ENCODE results near the gene BAD. TPM values are rescaled to one million over a fixed set of nuclear protein-coding genes. Genes with fewer than 3 reads are reported as not detected.

The BAD gene
- total RNA-seq, 1 experiment from 2014 or later = 368 TPM

GRCh38 chr11:64267207-64267945 is 17.1 kb downstream of the BAD start:
- Histone ChIP-seq H3K9me2 (replicated peaks; ENCODE audit: low read length) (no peaks in the 10 kb centered on the region), H3K4me2 (ENCODE audit: low read length) (no peak overlapping the region), H3K9me3 (ENCODE audit: low read length) (no peaks in the 10 kb centered on the region), H3K4me1 (ENCODE audit: insufficient read depth, low read length) (peaks cover 35% of the 10 kb centered on the region), H2AFZ (ENCODE audit: low read length) (no peak overlapping the region), H3F3A (ENCODE audit: low read length, unreplicated experiment) (no peaks in the 10 kb centered on the region), H3K27ac (ENCODE audit: low read length) (no peak overlapping the region), H3K79me2 (ENCODE audit: low read length) (peaks cover 11% of the 10 kb centered on the region; the same call in 1 of the 2 replicates), H4K20me1 (ENCODE audit: low read length) (no peaks in the 10 kb centered on the region), H3K36me3 (ENCODE audit: low read depth, low read length) (peaks cover 21% of the 10 kb centered on the region; the same call in 1 of the 2 replicates), H3K27me3 (ENCODE audit: low read length) (no peaks in the 10 kb centered on the region), H3K9ac (ENCODE audit: low read length) (no peak overlapping the region), H3K4me3 (ENCODE audit: low read length) (no peak overlapping the region)
- TF ChIP-seq EZH2 (IDR thresholded peaks at IDR 0.05; ENCODE audit: low read length, unreplicated experiment) (no peak), EZH2phosphoT487 (IDR thresholded peaks at IDR 0.05; ENCODE audit: borderline replicate concordance, low read length) (no peak), CTCF (conservative IDR thresholded peaks at IDR 0.05; ENCODE audit: low read depth, low read length) (no peak)
- POLR2A ChIA-PET (ENCODE audit: unreplicated experiment) = no interaction called here
- ATAC-seq (no peak), DNase-seq (no peak)
- CTCF ChIA-PET = no interaction called here
- no TSS peak for BruUV-seq (replicated peaks)
- intact Hi-C loops (cut with micrococcal nuclease) = no loop called here

- Histone ChIP-seq H4K20me1 (ENCODE audit: low read length) (no peaks in the 10 kb centered on the region), H3K27ac (ENCODE audit: low read length) (no peak overlapping the region), H3K4me3 (ENCODE audit: low read length) (no peak overlapping the region), H3K27me3 (ENCODE audit: low read length) (no peaks in the 10 kb centered on the region), H3K9ac (ENCODE audit: low read length) (no peak overlapping the region), H3K4me1 (ENCODE audit: insufficient read depth, low read length) (peaks cover 31% of the 10 kb centered on the region), H2AFZ (ENCODE audit: low read length) (no peak overlapping the region), H3K9me3 (ENCODE audit: low read length) (no peaks in the 10 kb centered on the region), H3K36me3 (ENCODE audit: low read depth, low read length) (peaks cover 25% of the 10 kb centered on the region; the same call in 1 of the 2 replicates), H3K9me2 (replicated peaks; ENCODE audit: low read length) (no peaks in the 10 kb centered on the region), H3K79me2 (ENCODE audit: low read length) (peaks cover under 1% of the 10 kb centered on the region; the same call in 1 of the 2 replicates), H3K4me2 (ENCODE audit: low read length) (no peak overlapping the region), H3F3A (ENCODE audit: low read length, unreplicated experiment) (no peaks in the 10 kb centered on the region)
- ChIA-PET POLR2A (ENCODE audit: unreplicated experiment) (interaction anchor here (0.6 kb wide), 1 partner anchor 20 kb away, joined by 3 read pairs; no protein-coding TSS in a partner anchor), CTCF (no interaction called here)
- intact Hi-C loops (cut with micrococcal nuclease) = no loop called here
- no TSS peak for BruUV-seq (replicated peaks)
- ATAC-seq = no peak
- DNase-seq = peak; percentile 60
- TF ChIP-seq EZH2 (IDR thresholded peaks at IDR 0.05; ENCODE audit: low read length, unreplicated experiment) (no peak), EZH2phosphoT487 (IDR thresholded peaks at IDR 0.05; ENCODE audit: borderline replicate concordance, low read length) (no peak), CTCF (conservative IDR thresholded peaks at IDR 0.05; ENCODE audit: low read depth, low read length) (no peak)
These were observed 18.1 kb downstream of the BAD start for GRCh38 chr11:64266339-64266738.

All from PC-3 (cell line).